ENCODE measurements around the gene C4orf54.

DNA sequence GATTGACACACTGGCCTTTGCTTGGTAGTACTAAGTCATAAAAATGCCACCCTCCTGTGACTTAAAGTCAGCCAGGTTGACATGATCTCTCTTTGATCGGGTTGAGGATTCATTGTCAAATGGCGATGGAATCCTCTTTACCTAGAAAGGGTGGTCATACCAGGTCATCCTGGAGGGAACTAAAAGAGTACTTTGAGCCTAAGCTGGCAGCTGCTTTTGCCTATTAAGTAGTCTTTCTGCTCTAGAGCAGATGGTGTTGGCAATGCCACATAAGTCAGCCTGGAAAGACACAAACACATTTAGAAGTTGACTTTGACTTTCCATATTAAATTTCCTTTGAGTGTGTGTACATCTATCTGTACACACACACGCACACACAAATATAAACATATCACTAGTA, 39.2 kb upstream of the C4orf54 start:
- TF ChIP-seq EZH2 (IDR thresholded peaks at IDR 0.05; ENCODE audit: insufficient read depth, poor library complexity, severe bottlenecking) (no peak), EZH2phosphoT487 (IDR thresholded peaks at IDR 0.05; ENCODE audit: insufficient read depth, low read depth) (no peak)

Data from GM23248 (cell line).